IMR-90 (cell line): ENCODE measurements around the gene DMAC2. TPM values are rescaled to one million over a fixed set of nuclear protein-coding genes. Genes with fewer than 3 reads are reported as not detected.

Experiments used
- ATAC-seq: fragments of 200-7000 bp; cut with Tn5 transposase; 2 replicates; pipeline ENCODE4 v1.9.1; 2020; ENCODE audit warnings: low read depth, mild to moderate bottlenecking, moderate library complexity
- BruUV-seq: library from RNA; stranded (reverse); fragments of 400-500 nt; replicated peaks from 2 replicates; lab custom pipeline; 2021; lab: Mats Ljungman, UMichigan
- CTCF ChIA-PET: fragments of 300-600 bp; formaldehyde crosslinking; extraction: SDS; loops from one replicate; lab custom pipeline; 2021; ENCODE audit warnings: antibody characterized with exemption; lab: Yijun Ruan, JAX
- POLR2A ChIA-PET: fragments of 300-600 bp; sonication (Branson Sonifier 250); formaldehyde crosslinking; loops from one replicate; lab custom pipeline; 2022; ENCODE audit warnings: antibody characterized with exemption; ENCODE audit not compliant: unreplicated experiment; lab: Charles Lee
- DNase-seq: peaks from one replicate; pipeline ENCODE4 v3.0.0; 2013
- H2AFZ ChIP-seq: replicated peaks from 2 replicates; pipeline ENCODE3; 2013; ENCODE audit warnings: low read length, mild to moderate bottlenecking; ENCODE audit not compliant: poor library complexity
- H2AK5ac ChIP-seq: 2 replicates; pipeline ENCODE4 v1.6.1; 2013; ENCODE audit warnings: low read depth, low read length, inconsistent platforms
- H2AK9ac ChIP-seq: replicated peaks from 2 replicates; pipeline ENCODE3; 2013; ENCODE audit warnings: mild to moderate bottlenecking, low read depth, low read length, moderate library complexity; ENCODE audit not compliant: poor library complexity
- H2BK120ac ChIP-seq: 2 replicates; pipeline ENCODE4 v1.6.1; 2013; ENCODE audit warnings: low read depth, low read length, inconsistent platforms
- H2BK15ac ChIP-seq: 3 replicates; pipeline ENCODE4 v1.6.1; 2013; ENCODE audit warnings: low read depth, low read length, inconsistent platforms
- H2BK20ac ChIP-seq: 2 replicates; pipeline ENCODE4 v1.6.1; 2013; ENCODE audit warnings: low read depth, mild to moderate bottlenecking, inconsistent platforms, low read length, moderate library complexity
- H2BK5ac ChIP-seq: 2 replicates; pipeline ENCODE4 v1.6.1; 2013; ENCODE audit warnings: mild to moderate bottlenecking, low read depth, low read length, inconsistent platforms; ENCODE audit not compliant: poor library complexity, severe bottlenecking
- H3K14ac ChIP-seq: replicated peaks from 2 replicates; pipeline ENCODE4 v1.6.1; 2013; ENCODE audit warnings: low read depth, low read length, inconsistent platforms
- H3K18ac ChIP-seq: 2 replicates; pipeline ENCODE4 v1.6.1; 2013; ENCODE audit warnings: low read depth, low read length, control low read depth
- H3K23ac ChIP-seq: 2 replicates; pipeline ENCODE4 v1.6.1; 2013; ENCODE audit warnings: low read depth, low read length, inconsistent platforms
- H3K27ac ChIP-seq: 2 replicates; pipeline ENCODE4 v1.5.1; 2013; ENCODE audit warnings: mild to moderate bottlenecking, control low read depth, low read length; ENCODE audit not compliant: insufficient read depth
- H3K27me3 ChIP-seq: 2 replicates; pipeline ENCODE4 v1.6.1; 2013; ENCODE audit warnings: low read length; ENCODE audit not compliant: control insufficient read depth, insufficient read depth
- H3K36me3 ChIP-seq: 2 replicates; pipeline ENCODE4 v1.6.1; 2013; ENCODE audit warnings: low read length, mixed read lengths; ENCODE audit not compliant: control insufficient read depth, insufficient read depth
- H3K4ac ChIP-seq: 2 replicates; pipeline ENCODE4 v1.6.1; 2013; ENCODE audit warnings: low read depth, low read length, inconsistent platforms
- H3K4me1 ChIP-seq: 2 replicates; pipeline ENCODE4 v1.6.1; 2013; ENCODE audit warnings: low read length, mixed read lengths; ENCODE audit not compliant: control insufficient read depth, insufficient read depth
- H3K4me2 ChIP-seq: 2 replicates; pipeline ENCODE4 v1.6.1; 2013; ENCODE audit warnings: low read depth, mild to moderate bottlenecking, control low read depth, low read length, moderate library complexity
- H3K4me3 ChIP-seq: 2 replicates; pipeline ENCODE4 v1.5.1; 2013; ENCODE audit warnings: low read depth, mild to moderate bottlenecking, control low read depth, low read length, moderate library complexity; ENCODE audit not compliant: insufficient read depth
- H3K56ac ChIP-seq: 2 replicates; pipeline ENCODE4 v1.6.1; 2013; ENCODE audit warnings: low read length, inconsistent platforms; ENCODE audit not compliant: insufficient read depth; ENCODE audit errors: extremely low read depth
- H3K79me1 ChIP-seq, 2 experiments: 2 replicates each; pipeline ENCODE4 v1.6.1; 2013; ENCODE audit warnings: low read length in 2 of 2, inconsistent platforms in 1 of 2, low read depth in 1 of 2
- H3K9ac ChIP-seq: 2 replicates; pipeline ENCODE4 v1.6.1; 2013; ENCODE audit warnings: low read depth, low read length, control low read depth
- H3K9me1 ChIP-seq: 2 replicates; pipeline ENCODE4 v1.6.1; 2013; ENCODE audit warnings: low read length, inconsistent platforms; ENCODE audit not compliant: insufficient read depth
- H3K9me3 ChIP-seq: 2 replicates; pipeline ENCODE4 v1.6.1; 2013; ENCODE audit warnings: low read length; ENCODE audit not compliant: control insufficient read depth, insufficient read depth
- H4K20me1 ChIP-seq: 2 replicates; pipeline ENCODE4 v1.6.1; 2013; ENCODE audit warnings: low read length, inconsistent platforms; ENCODE audit not compliant: insufficient read depth
- H4K5ac ChIP-seq: 2 replicates; pipeline ENCODE4 v1.6.1; 2013; ENCODE audit warnings: mild to moderate bottlenecking, low read depth, low read length, control low read depth
- H4K8ac ChIP-seq, 2 experiments: 2 replicates each; pipeline ENCODE4 v1.6.1; 2013; ENCODE audit warnings: low read depth in 2 of 2, low read length in 2 of 2, control low read depth in 1 of 2, inconsistent platforms in 1 of 2
- H4K91ac ChIP-seq: 2 replicates; pipeline ENCODE4 v1.6.1; 2013; ENCODE audit warnings: low read depth, low read length, inconsistent platforms; ENCODE audit not compliant: insufficient read depth
- BHLHE40 ChIP-seq: fragments of 150-350 bp; IDR thresholded peaks from 2 replicates; pipeline ENCODE4 v1.6.1; 2016; ENCODE audit warnings: mild to moderate bottlenecking, low read depth, low read length
- CEBPB ChIP-seq: IDR thresholded peaks from 2 replicates; pipeline ENCODE4 v1.6.1; 2012; ENCODE audit warnings: low read depth, low read length, improper control_type of control experiment
- CHD1 ChIP-seq: IDR thresholded peaks from 2 replicates; pipeline ENCODE4 v1.6.1; 2012; ENCODE audit warnings: low read depth, low read length, improper control_type of control experiment
- FOS ChIP-seq: fragments of 150-350 bp; IDR thresholded peaks from 2 replicates; pipeline ENCODE4 v1.6.1; 2016; ENCODE audit warnings: low read depth, low read length
- NFE2L2 ChIP-seq: fragments of 150-350 bp; IDR thresholded peaks from 2 replicates; pipeline ENCODE4 v1.6.1; 2016; ENCODE audit warnings: low read depth, mild to moderate bottlenecking, low read length
- RAD21 ChIP-seq: IDR thresholded peaks from 2 replicates; pipeline ENCODE4 v1.6.1; 2012; ENCODE audit warnings: low read length, improper control_type of control experiment
- RCOR1 ChIP-seq: IDR thresholded peaks from 2 replicates; pipeline ENCODE4 v1.6.1; 2012; ENCODE audit warnings: mild to moderate bottlenecking, low read length, improper control_type of control experiment; ENCODE audit not compliant: insufficient replicate concordance
- RFX5 ChIP-seq: IDR thresholded peaks from 2 replicates; pipeline ENCODE4 v1.8.0; 2012; ENCODE audit warnings: low read depth, mild to moderate bottlenecking, low read length, moderate library complexity
- WGBS, 2 experiments: methylation state at CpG; one replicate each; pipeline versions ENCODE4 v1.1.5 to v1.1.7; 2013; ENCODE audit warnings: missing lambda C conversion rate in 2 of 2; ENCODE audit not compliant: insufficient read length in 1 of 2; ENCODE audit errors: extremely low coverage in 2 of 2; 5-methylcytosine and 5-hydroxymethylcytosine counted together
- dilution Hi-C: fragments of 300-500 bp; cut with HindIII; formaldehyde crosslinking; loops from one replicate; pipeline ENCODE4 v1.14.3; 2018; ENCODE audit warnings: low sequenced_read_pairs; ENCODE audit not compliant: unreplicated experiment
- in situ Hi-C: fragments of 300-500 bp; cut with MboI; formaldehyde crosslinking; loops from 3 replicates; pipeline ENCODE4 v1.14.3; 2019; ENCODE audit warnings: low sequenced_read_pairs, inconsistent platforms, mixed read lengths
- intact Hi-C: fragments of 100-400 bp; cut with micrococcal nuclease; formaldehyde crosslinking; loops from 2 replicates; pipeline ENCODE4 v1.10.0; 2022
- polyA plus RNA-seq, 3 experiments: library from polyadenylated mRNA; depleted of rRNA; stranded (reverse); fragments of >200 nt; gene quantifications; 2 replicates each; pipeline ENCODE4 v1.2.3, GENCODE V29; 2012; ENCODE audit warnings: low replicate concordance in 1 of 3
- total RNA-seq: library from RNA; depleted of rRNA; stranded (reverse); fragments of >200 nt; gene quantifications from 2 replicates; pipeline ENCODE4 v1.2.3, GENCODE V29; 2012
- TF ChIP-seq, protein P1 (sequence below): fragments of 150-350 bp; IDR thresholded peaks from 2 replicates; pipeline ENCODE4 v1.6.1; 2017; ENCODE audit warnings: mild to moderate bottlenecking, antibody characterized with exemption, low read length, low read depth
- TF ChIP-seq, protein P2 (sequence below): conservative IDR thresholded peaks from 2 replicates; pipeline ENCODE4 v1.5.1; 2012; ENCODE audit warnings: mild to moderate bottlenecking, low read depth, low read length, improper control_type of control experiment

DMAC2 gene
- total and polyA plus RNA-seq, 2 of the 4 experiments (the other 2 are of a cell fraction) = 52.5 to 72.2 TPM

DNA sequence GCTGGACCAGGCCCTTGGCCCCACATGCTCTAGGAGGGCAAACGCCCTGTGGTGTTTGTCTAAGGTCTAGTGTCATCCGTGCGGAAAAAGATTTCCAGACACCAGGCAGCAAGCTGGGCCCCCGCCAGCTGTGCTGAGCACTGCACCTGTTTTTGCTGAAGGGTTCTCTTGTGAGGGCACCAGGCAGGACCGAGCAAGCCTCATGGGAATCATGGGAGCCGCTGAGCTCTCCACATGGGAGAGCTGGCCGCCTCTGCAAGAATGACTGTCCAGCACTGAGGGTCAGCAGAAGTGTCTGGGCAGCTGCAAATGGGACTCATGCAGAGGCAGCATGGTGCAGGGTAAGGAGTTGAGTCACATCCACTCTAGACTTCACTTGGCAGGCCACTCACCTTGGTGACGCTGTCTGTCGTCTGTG, 24.5 kb downstream of the DMAC2 start:
- ATAC-seq (no peak), DNase-seq (no peak)
- TF ChIP-seq FOS = no peak
- no peak for TF ChIP-seq RAD21
- no peak for TF ChIP-seq BHLHE40
- TF ChIP-seq RFX5 = no peak
- no peak for TF ChIP-seq NFE2L2
- no peak for TF ChIP-seq CHD1
- TF ChIP-seq, protein P1, sequence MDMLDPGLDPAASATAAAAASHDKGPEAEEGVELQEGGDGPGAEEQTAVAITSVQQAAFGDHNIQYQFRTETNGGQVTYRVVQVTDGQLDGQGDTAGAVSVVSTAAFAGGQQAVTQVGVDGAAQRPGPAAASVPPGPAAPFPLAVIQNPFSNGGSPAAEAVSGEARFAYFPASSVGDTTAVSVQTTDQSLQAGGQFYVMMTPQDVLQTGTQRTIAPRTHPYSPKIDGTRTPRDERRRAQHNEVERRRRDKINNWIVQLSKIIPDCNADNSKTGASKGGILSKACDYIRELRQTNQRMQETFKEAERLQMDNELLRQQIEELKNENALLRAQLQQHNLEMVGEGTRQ = no peak
- TF ChIP-seq, protein P2, sequence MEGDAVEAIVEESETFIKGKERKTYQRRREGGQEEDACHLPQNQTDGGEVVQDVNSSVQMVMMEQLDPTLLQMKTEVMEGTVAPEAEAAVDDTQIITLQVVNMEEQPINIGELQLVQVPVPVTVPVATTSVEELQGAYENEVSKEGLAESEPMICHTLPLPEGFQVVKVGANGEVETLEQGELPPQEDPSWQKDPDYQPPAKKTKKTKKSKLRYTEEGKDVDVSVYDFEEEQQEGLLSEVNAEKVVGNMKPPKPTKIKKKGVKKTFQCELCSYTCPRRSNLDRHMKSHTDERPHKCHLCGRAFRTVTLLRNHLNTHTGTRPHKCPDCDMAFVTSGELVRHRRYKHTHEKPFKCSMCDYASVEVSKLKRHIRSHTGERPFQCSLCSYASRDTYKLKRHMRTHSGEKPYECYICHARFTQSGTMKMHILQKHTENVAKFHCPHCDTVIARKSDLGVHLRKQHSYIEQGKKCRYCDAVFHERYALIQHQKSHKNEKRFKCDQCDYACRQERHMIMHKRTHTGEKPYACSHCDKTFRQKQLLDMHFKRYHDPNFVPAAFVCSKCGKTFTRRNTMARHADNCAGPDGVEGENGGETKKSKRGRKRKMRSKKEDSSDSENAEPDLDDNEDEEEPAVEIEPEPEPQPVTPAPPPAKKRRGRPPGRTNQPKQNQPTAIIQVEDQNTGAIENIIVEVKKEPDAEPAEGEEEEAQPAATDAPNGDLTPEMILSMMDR = no peak
- TF ChIP-seq CEBPB = no peak
- TF ChIP-seq RCOR1 = no peak
- Histone ChIP-seq H4K5ac (no peak overlapping the region), H2AFZ (no peak overlapping the region), H3K27ac (no peak overlapping the region), H3K27me3 (no peaks in the 10 kb centered on the region), H3K9me1 (no peaks in the 10 kb centered on the region; the same call in 1 of the 2 replicates), H3K14ac (no peak overlapping the region), H2AK9ac (no peak overlapping the region), H4K91ac (no peak overlapping the region), H3K9me3 (no peaks in the 10 kb centered on the region), H3K9ac (no peak overlapping the region), H2BK20ac (no peak overlapping the region), H2BK15ac (no peak overlapping the region), H2BK5ac (no peak overlapping the region), H3K23ac (no peak overlapping the region), H4K20me1 (no peaks in the 10 kb centered on the region), H2AK5ac (no peak overlapping the region), H3K79me1 (no peaks in the 10 kb centered on the region; a peak in 1 of 4 replicates), H3K4ac (no peak overlapping the region), H2BK120ac (no peak overlapping the region), H3K4me2 (no peak overlapping the region), H3K4me1 (no peaks in the 10 kb centered on the region), H3K36me3 (peaks cover 50% of the 10 kb centered on the region), H4K8ac (no peak overlapping the region), H3K18ac (no peak overlapping the region), H3K56ac (no peak overlapping the region), H3K4me3 (no peak overlapping the region)
- no TSS peak for BruUV-seq
- 91% methylated on average over 7 of the region's 9 CpGs; no CpG with 5 or more reads in 1 of the 2 experiments for WGBS, 2 experiments
- dilution Hi-C loops (no loop called here), intact Hi-C loops (no loop called here), in situ Hi-C loops (no loop called here)
- ChIA-PET POLR2A (no interaction called here), CTCF (no interaction called here)
